Activated T-helper 1 cell treated with anti-CD3 and anti-CD28 coated beads, Interleukin-12 subunit alpha, Interleukin-12 subunit beta, Interleukin-2, Interleukin-4 antibody, amounts not matched to agents 30 ng/mL and 10 ng/mL and 1 ng/mL, durations not matched to agents 14 hours and 24 hours and 36 hours (primary cell): ENCODE measurements around the gene NRCAM. TPM values are rescaled to one million over a fixed set of nuclear protein-coding genes. Genes with fewer than 3 reads are reported as not detected.

Experiments
- total RNA-seq: library from RNA; stranded (reverse); gene quantifications from 2 replicates; pipeline ENCODE4 v1.2.3, GENCODE V29; 2022

The NRCAM gene
- total RNA-seq, 1 donor from 2014 or later = 0.21 TPM

Other genes with a start within 250 kb of the NRCAM start
- 16.8 and 18.3 TPM in 2 replicates for gene PNPLA8, start 69.7 kb upstream of the NRCAM start, total RNA-seq
- 37.2 and 39.9 TPM in 2 replicates for gene THAP5, start 113.3 kb upstream of the NRCAM start, total RNA-seq
- gene DNAJB9, start 113.4 kb upstream of the NRCAM start, total RNA-seq = 16.9 and 20.0 TPM in 2 replicates